ENCODE data around the gene ITPR1.

The ITPR1 gene

GRCh38 chr3:4517093-4517492, 23.9 kb downstream of the ITPR1 start:
- TF ChIP-seq, protein P1, sequence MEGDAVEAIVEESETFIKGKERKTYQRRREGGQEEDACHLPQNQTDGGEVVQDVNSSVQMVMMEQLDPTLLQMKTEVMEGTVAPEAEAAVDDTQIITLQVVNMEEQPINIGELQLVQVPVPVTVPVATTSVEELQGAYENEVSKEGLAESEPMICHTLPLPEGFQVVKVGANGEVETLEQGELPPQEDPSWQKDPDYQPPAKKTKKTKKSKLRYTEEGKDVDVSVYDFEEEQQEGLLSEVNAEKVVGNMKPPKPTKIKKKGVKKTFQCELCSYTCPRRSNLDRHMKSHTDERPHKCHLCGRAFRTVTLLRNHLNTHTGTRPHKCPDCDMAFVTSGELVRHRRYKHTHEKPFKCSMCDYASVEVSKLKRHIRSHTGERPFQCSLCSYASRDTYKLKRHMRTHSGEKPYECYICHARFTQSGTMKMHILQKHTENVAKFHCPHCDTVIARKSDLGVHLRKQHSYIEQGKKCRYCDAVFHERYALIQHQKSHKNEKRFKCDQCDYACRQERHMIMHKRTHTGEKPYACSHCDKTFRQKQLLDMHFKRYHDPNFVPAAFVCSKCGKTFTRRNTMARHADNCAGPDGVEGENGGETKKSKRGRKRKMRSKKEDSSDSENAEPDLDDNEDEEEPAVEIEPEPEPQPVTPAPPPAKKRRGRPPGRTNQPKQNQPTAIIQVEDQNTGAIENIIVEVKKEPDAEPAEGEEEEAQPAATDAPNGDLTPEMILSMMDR (IDR thresholded peaks at IDR 0.05; ENCODE audit: low read depth, low read length) = no peak
- TF ChIP-seq, protein P2, sequence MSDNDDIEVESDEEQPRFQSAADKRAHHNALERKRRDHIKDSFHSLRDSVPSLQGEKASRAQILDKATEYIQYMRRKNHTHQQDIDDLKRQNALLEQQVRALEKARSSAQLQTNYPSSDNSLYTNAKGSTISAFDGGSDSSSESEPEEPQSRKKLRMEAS (IDR thresholded peaks at IDR 0.05; ENCODE audit: low read depth, low read length) = no peak
- no peak for TF ChIP-seq POLR2A (IDR thresholded peaks at IDR 0.05; ENCODE audit: extremely low read depth, insufficient read length)
- TF ChIP-seq MYC (IDR thresholded peaks at IDR 0.05; ENCODE audit: low read depth, low read length) = no peak
- DNase-seq (ENCODE audit: low read depth) = no peak
- H3K4me3 ChIP-seq (ENCODE audit: low read depth, low read length) = no peak overlapping the region

DNA sequence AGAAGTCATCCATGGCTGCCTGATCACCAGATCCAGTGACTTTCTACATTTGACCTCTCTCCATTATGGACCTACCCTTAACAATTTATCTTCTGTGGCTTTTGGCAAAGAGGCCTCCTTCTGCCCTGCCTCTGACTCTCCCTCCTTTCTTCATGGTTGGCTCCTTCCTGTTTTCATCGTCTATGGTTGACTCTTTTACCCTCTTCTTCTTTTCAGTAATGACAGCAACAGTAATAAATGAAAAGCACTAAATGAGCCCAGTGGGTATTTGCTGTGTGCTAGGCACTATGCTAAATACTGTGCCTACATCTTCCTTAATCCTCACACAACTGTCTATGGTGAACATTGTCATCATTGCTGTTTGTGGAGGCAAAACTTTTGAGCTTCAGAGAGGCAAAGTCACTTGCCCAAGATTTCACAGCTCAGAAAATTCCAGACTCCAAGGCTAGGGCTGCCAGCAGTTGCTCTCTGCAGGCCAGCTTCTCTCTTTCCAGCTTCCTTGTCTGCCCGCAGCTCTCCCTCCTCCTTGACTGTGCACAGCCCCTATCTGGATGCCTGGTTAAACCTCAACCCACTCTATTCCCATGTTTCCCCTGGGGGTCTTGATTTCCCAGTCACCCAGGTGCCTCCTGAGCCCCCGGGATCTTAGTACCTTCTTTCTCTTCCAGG, 24.6 kb downstream of the ITPR1 start:
- no peak overlapping the region for H3K4me3 ChIP-seq (ENCODE audit: low read depth, low read length)
- no peak for DNase-seq (ENCODE audit: low read depth)
- TF ChIP-seq, protein P1 (IDR thresholded peaks at IDR 0.05; ENCODE audit: low read depth, low read length) = no peak
- no peak for TF ChIP-seq POLR2A (IDR thresholded peaks at IDR 0.05; ENCODE audit: extremely low read depth, insufficient read length)
- TF ChIP-seq, protein P2 (IDR thresholded peaks at IDR 0.05; ENCODE audit: low read depth, low read length) = no peak
- no peak for TF ChIP-seq MYC (IDR thresholded peaks at IDR 0.05; ENCODE audit: low read depth, low read length)

- TF ChIP-seq, protein P1 (IDR thresholded peaks at IDR 0.05; ENCODE audit: low read depth, low read length) = no peak
- TF ChIP-seq MYC (IDR thresholded peaks at IDR 0.05; ENCODE audit: low read depth, low read length) (no peak), POLR2A (IDR thresholded peaks at IDR 0.05; ENCODE audit: extremely low read depth, insufficient read length) (no peak)
- TF ChIP-seq, protein P2 (IDR thresholded peaks at IDR 0.05; ENCODE audit: low read depth, low read length) = no peak
- DNase-seq (ENCODE audit: low read depth) = no peak
- H3K4me3 ChIP-seq (ENCODE audit: low read depth, low read length) = no peak overlapping the region
Observed at GRCh38 chr3:4520033-4520816, 27.1 kb downstream of the ITPR1 start.

- DNase-seq (ENCODE audit: low read depth) = no peak
- TF ChIP-seq, protein P1 (IDR thresholded peaks at IDR 0.05; ENCODE audit: low read depth, low read length) = no peak
- H3K4me3 ChIP-seq (ENCODE audit: low read depth, low read length) = no peak overlapping the region
Observed at GRCh38 chr3:4522947-4523346, 29.8 kb downstream of the ITPR1 start.

GRCh38 chr3:4523710-4524698, 30.9 kb downstream of the ITPR1 start:
- no peak overlapping the region for H3K4me3 ChIP-seq (ENCODE audit: low read depth, low read length)
- no peak for DNase-seq (ENCODE audit: low read depth)
- TF ChIP-seq POLR2A (IDR thresholded peaks at IDR 0.05; ENCODE audit: extremely low read depth, insufficient read length) = no peak
- TF ChIP-seq MYC (IDR thresholded peaks at IDR 0.05; ENCODE audit: low read depth, low read length) = no peak
- TF ChIP-seq, protein P2 (IDR thresholded peaks at IDR 0.05; ENCODE audit: low read depth, low read length) = no peak
- TF ChIP-seq, protein P1 (IDR thresholded peaks at IDR 0.05; ENCODE audit: low read depth, low read length) = no peak

Data from NB4 (cell line).